SU-DHL-6 (cell line): ENCODE measurements around the gene TES.

Source experiments
- CTCF ChIP-seq: fragments of 200-600 bp; sonication (generic); IDR thresholded peaks from one replicate; pipeline ENCODE4 v1.5.1; 2017; ENCODE audit warnings: antibody characterized with exemption, mild to moderate bottlenecking, low read length, moderate library complexity; ENCODE audit not compliant: insufficient read depth, poor library complexity, severe bottlenecking
- EZH2phosphoT487 ChIP-seq: fragments of 200-600 bp; sonication (generic), shearing (Covaris generic); conservative IDR thresholded peaks from 2 replicates; pipeline ENCODE4 v1.6.1; 2018; ENCODE audit warnings: mild to moderate bottlenecking, antibody characterized with exemption, low read length, moderate library complexity, mixed read lengths

GRCh38 chr7:116213361-116214130 is 3.2 kb downstream of the TES start:
- no peak for TF ChIP-seq CTCF
- no peak for TF ChIP-seq EZH2phosphoT487
